IPS-20b (cell line): ENCODE measurements around the gene ABHD14A.
"Not testable (repeated sequence)": the region's sequence is repeated elsewhere in the genome, so short reads cannot be mapped to it uniquely, and the experiment has no call there.

Experiments
- H3K27ac ChIP-seq: one replicate; pipeline ENCODE4 v1.5.1; 2013; ENCODE audit warnings: low read length
- H3K27me3 ChIP-seq: 2 replicates; pipeline ENCODE4 v1.6.1; 2013; ENCODE audit warnings: mild to moderate bottlenecking, low read length, inconsistent platforms; ENCODE audit not compliant: insufficient read depth
- H3K36me3 ChIP-seq: 2 replicates; pipeline ENCODE4 v1.6.1; 2013; ENCODE audit warnings: low read depth, mild to moderate bottlenecking, inconsistent platforms, low read length, moderate library complexity; ENCODE audit not compliant: insufficient read depth
- H3K4me1 ChIP-seq: 2 replicates; pipeline ENCODE4 v1.6.1; 2013; ENCODE audit warnings: mild to moderate bottlenecking, control low read depth, inconsistent platforms, low read length, moderate library complexity; ENCODE audit not compliant: insufficient read depth
- H3K4me3 ChIP-seq: 2 replicates; pipeline ENCODE4 v1.5.1; 2013; ENCODE audit warnings: mild to moderate bottlenecking, low read length, inconsistent platforms
- H3K9ac ChIP-seq: 2 replicates; pipeline ENCODE4 v1.6.1; 2013; ENCODE audit warnings: low read depth, mild to moderate bottlenecking, inconsistent platforms, low read length, moderate library complexity
- H3K9me3 ChIP-seq: 2 replicates; pipeline ENCODE4 v1.6.1; 2013; ENCODE audit warnings: mild to moderate bottlenecking, low read depth, low read length, inconsistent platforms; ENCODE audit not compliant: insufficient read depth

The ABHD14A gene

GRCh38 chr3:51984269-51984647 is 9.4 kb downstream of the ABHD14A start:
- Histone ChIP-seq H3K27ac (no peak overlapping the region), H3K4me1 (peaks cover 7% of the 10 kb centered on the region; the same call in 1 of the 2 replicates), H3K9me3 (no peaks in the 10 kb centered on the region), H3K4me3 (peak overlapping the region; percentile 71; the same call in 1 of the 2 replicates), H3K9ac (peak overlapping the region; percentile 65; the same call in 1 of the 2 replicates), H3K36me3 (no peaks in the 10 kb centered on the region), H3K27me3 (no peaks in the 10 kb centered on the region)

GRCh38 chr3:51985063-51985462 is 10.2 kb downstream of the ABHD14A start:
- no peak overlapping the region for H3K4me3 ChIP-seq
- H3K4me1 ChIP-seq, result peaks cover 7% of the 10 kb centered on the region; the same call in 1 of the 2 replicates
- no peak overlapping the region for H3K9ac ChIP-seq
- no peak overlapping the region for H3K27ac ChIP-seq
- no peaks in the 10 kb centered on the region for H3K36me3 ChIP-seq
- H3K27me3 ChIP-seq, result no peaks in the 10 kb centered on the region
- no peaks in the 10 kb centered on the region for H3K9me3 ChIP-seq

- Histone ChIP-seq H3K9me3 (no peaks in the 10 kb centered on the region), H3K4me3 (no peak overlapping the region), H3K4me1 (peaks cover 7% of the 10 kb centered on the region; the same call in 1 of the 2 replicates), H3K9ac (no peak overlapping the region), H3K27me3 (no peaks in the 10 kb centered on the region), H3K27ac (no peak overlapping the region), H3K36me3 (no peaks in the 10 kb centered on the region; the same call in 1 of the 2 replicates)
Observed at GRCh38 chr3:51986010-51986947, 11.4 kb downstream of the ABHD14A start.

- Histone ChIP-seq H3K9ac (no peak overlapping the region), H3K4me3 (no peak overlapping the region), H3K4me1 (peaks cover 3% of the 10 kb centered on the region; the same call in 1 of the 2 replicates), H3K27me3 (no peaks in the 10 kb centered on the region), H3K27ac (no peak overlapping the region), H3K9me3 (no peaks in the 10 kb centered on the region), H3K36me3 (peaks cover 10% of the 10 kb centered on the region)
Observed at GRCh38 chr3:51987568-51987967, 12.7 kb downstream of the ABHD14A start.

GRCh38 chr3:51988286-51989146 is 13.7 kb downstream of the ABHD14A start:
- H3K36me3 ChIP-seq, result peaks cover 20% of the 10 kb centered on the region
- no peak overlapping the region for H3K27ac ChIP-seq
- no peak overlapping the region for H3K4me3 ChIP-seq
- no peak overlapping the region for H3K9ac ChIP-seq
- H3K27me3 ChIP-seq, result no peaks in the 10 kb centered on the region
- 0 out of 2 replicates have a peak, but pooled peaks cover 3% of the 10 kb centered on the region for H3K4me1 ChIP-seq
- no peaks in the 10 kb centered on the region for H3K9me3 ChIP-seq

GRCh38 chr3:51990501-51990971 is 15.7 kb downstream of the ABHD14A start:
- H3K4me1 ChIP-seq, H3K27ac ChIP-seq, H3K9me3 ChIP-seq, H3K27me3 ChIP-seq, H3K9ac ChIP-seq, H3K4me3 ChIP-seq: not testable (repeated sequence)
- H3K36me3 ChIP-seq, result peaks cover 39% of the 10 kb centered on the region

GRCh38 chr3:51992017-51992682 is 17.3 kb downstream of the ABHD14A start:
- no peaks in the 10 kb centered on the region for H3K9me3 ChIP-seq
- H3K4me1 ChIP-seq, result peaks cover 10% of the 10 kb centered on the region; the same call in 1 of the 2 replicates
- peaks cover 39% of the 10 kb centered on the region for H3K36me3 ChIP-seq
- H3K9ac ChIP-seq, result no peak overlapping the region; the same call in 1 of the 2 replicates
- no peak overlapping the region for H3K27ac ChIP-seq
- no peak overlapping the region for H3K4me3 ChIP-seq
- H3K27me3 ChIP-seq, result no peaks in the 10 kb centered on the region

- peaks cover 39% of the 10 kb centered on the region for H3K36me3 ChIP-seq
- H3K4me1 ChIP-seq, H3K9me3 ChIP-seq, H3K9ac ChIP-seq, H3K27ac ChIP-seq, H3K27me3 ChIP-seq, H3K4me3 ChIP-seq: not testable (repeated sequence)
Observed at GRCh38 chr3:51993657-51994056, 18.8 kb downstream of the ABHD14A start.

- no peaks in the 10 kb centered on the region for H3K9me3 ChIP-seq
- no peaks in the 10 kb centered on the region for H3K27me3 ChIP-seq
- peak overlapping the region; percentile 84 for H3K4me3 ChIP-seq
- H3K27ac ChIP-seq, result no peak overlapping the region
- peaks cover 10% of the 10 kb centered on the region; the same call in 1 of the 2 replicates for H3K4me1 ChIP-seq
- peaks cover 39% of the 10 kb centered on the region for H3K36me3 ChIP-seq
- H3K9ac ChIP-seq, result peak overlapping the region; percentile 97
Observed at GRCh38 chr3:51994530-51994929, 19.7 kb downstream of the ABHD14A start.

GRCh38 chr3:51995346-51996163 is 20.7 kb downstream of the ABHD14A start, which contains the start of gene RPL29:
Gene RPL29, minus strand, starts transcription at chr3:51995895. Its CDS starts 434 bp downstream, at chr3:51995461.
- Histone ChIP-seq H3K27ac (peak within 1 kb of the TSS; percentile 94), H3K36me3 (peaks cover 39% of the 10 kb centered on the region), H3K4me1 (peaks cover 10% of the 10 kb centered on the region; the same call in 1 of the 2 replicates), H3K27me3 (no peaks in the 10 kb centered on the region), H3K9me3 (no peaks in the 10 kb centered on the region), H3K4me3 (peak within 1 kb of the TSS; percentile 84), H3K9ac (peak within 1 kb of the TSS; percentile 97)
